OCI-M2 (cell line): ENCODE measurements around the gene IGLL5.

Source experiments
- DNase-seq: peaks from one replicate; lab custom pipeline; 2025; ENCODE audit not compliant: unreplicated experiment; lab: John Stamatoyannopoulos, UW

IGLL5 gene

DNA sequence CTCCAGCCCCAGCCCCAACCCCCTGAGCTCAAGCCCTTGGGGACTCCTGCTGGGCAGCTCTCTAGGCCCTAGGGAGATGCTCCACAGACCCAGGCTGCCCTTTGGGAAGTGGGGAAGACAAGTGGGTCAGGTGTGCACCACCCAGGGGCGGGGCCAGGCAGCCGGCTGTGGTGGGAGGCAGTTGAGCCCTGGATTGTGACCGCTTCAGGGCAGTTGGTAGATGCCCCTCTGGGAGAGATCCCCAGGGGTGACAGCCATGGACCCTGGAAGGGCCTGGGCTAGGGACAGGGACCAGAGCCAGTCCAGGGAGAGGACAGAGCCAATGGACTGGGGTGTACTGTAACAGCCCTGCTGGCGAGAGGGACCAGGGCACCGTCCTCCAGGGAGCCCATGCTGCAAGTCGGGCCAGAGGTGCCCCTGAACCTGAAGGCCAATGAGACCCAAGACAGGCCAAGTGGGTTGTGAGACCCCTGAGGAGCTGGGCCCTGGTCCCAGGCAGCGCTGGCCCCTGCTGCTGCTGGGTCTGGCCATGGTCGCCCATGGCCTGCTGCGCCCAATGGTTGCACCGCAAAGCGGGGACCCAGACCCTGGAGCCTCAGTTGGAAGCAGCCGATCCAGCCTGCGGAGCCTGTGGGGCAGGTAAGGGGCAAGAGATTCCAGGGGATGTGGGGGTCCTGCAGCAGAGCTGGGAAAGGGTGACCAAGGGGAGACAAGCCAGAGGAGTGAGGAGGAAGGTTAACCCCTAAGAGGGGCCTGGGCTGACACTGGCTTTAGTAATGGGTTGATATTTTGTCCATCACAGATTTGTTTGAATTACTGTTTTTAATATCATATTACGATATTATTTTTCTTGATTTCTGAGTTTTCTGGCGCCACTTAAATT lies at the start of gene IGLL5:
Gene IGLL5, plus strand, starts transcription at position 196 of the 883 bp plus-strand sequence. Its CDS starts 238 bp downstream, at position 434.
- no peak for DNase-seq

- no peak for DNase-seq
Observed at GRCh38 chr22:22838148-22838786, 49.3 kb upstream of the IGLL5 start.

DNA sequence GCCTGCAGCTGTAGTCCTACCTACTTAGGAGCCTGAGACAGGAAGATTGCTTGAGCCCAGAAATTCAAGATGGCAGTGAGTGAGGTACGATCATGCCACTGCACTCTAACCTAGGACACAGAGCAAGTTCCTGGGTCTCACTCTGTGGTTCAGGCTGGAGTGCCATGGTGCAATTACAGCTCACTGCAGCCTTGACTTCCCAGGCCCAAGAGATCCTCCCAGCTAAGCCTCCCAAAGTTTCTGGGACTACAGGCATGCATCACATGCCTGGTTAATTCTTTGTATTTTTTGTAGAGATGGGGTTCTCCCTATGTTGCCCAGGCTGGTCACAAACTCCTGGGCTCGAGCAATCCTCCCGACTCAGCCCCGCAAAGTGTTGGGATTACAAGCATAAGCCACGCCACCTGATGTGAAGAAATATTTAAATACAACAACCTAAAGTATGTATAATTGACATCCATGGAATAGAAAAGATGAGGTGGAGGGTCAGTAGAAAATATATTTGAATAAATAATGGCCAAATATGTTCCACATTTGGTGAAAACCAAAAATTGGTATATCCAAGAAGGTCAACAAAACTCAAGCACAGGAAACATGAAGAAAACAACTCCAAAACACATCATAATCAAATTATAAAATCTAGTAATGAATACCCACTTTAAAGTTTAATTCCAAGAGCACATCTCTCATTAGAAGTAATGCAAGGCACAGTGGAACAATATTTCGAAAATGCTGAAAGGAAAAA lies 47.9 kb upstream of the IGLL5 start:
- no peak for DNase-seq

- no peak for DNase-seq
Observed at GRCh38 chr22:22840780-22841179, 46.8 kb upstream of the IGLL5 start.

- no peak for DNase-seq
Observed at GRCh38 chr22:22841598-22841997, 46.0 kb upstream of the IGLL5 start.

DNA sequence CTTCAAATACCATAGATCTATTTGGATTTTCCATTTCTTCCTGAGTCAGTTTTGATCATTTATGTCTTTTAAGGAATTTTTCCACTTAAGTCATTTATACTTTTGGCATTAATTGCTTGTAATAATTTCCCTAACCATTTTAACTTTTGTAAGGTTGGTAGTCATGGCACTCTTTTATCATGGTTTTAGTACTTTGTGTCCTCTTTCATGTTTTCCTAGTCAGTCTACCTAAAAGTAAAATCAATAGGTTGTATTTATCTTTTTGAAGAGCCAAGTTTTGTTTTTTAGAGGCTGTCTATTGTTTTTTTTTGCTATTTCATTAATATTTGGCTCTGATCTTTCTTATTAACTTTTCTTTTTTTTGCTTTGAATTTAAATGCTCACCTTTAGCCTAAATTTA lies 45.5 kb upstream of the IGLL5 start:
- DNase-seq, result no peak

DNA sequence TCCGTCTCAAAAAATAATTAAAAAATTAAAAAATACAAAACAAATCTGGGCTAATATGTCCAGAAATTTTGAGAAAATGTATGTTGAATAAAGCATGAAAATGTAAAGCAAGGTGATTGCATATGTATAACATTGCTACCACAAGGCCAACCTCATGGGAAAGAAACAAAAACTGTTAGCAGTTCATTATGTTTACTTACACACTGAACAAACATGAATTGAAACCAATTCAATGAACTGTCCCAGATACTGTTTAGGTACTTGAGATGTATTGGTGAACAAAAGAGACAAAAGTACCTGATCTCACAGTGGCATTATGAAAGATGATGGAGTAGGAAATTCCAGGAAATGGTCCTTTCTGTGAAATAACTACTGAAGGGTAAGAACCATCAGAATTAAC lies 43.8 kb upstream of the IGLL5 start:
- DNase-seq, result no peak

- no peak for DNase-seq
Observed at GRCh38 chr22:22847241-22847640, 40.4 kb upstream of the IGLL5 start.

DNA sequence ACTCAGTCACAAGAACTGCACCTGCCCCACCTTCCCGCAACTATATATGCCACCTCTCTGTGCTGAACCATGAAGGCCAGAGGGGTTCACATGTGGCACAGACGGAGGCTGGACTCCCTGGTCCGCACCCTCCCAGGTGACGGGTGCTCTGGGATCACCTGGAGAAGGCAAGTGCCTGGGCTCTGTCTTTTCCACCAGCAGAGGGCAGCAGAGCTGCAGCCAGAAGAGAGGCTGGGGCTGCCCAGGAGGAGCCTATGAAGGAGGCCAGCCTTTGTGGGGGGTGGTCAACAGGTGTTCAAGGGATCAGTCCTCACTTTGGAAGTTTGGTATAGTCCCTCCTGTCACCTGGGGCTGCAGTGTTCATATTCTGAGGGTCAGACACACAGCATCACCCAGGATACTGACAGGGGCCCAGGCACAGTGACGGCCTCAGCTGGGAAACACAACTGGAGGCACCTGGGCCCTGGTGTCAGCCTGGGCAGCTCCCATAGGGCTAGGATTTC lies 39.2 kb upstream of the IGLL5 start:
- no peak for DNase-seq

DNA sequence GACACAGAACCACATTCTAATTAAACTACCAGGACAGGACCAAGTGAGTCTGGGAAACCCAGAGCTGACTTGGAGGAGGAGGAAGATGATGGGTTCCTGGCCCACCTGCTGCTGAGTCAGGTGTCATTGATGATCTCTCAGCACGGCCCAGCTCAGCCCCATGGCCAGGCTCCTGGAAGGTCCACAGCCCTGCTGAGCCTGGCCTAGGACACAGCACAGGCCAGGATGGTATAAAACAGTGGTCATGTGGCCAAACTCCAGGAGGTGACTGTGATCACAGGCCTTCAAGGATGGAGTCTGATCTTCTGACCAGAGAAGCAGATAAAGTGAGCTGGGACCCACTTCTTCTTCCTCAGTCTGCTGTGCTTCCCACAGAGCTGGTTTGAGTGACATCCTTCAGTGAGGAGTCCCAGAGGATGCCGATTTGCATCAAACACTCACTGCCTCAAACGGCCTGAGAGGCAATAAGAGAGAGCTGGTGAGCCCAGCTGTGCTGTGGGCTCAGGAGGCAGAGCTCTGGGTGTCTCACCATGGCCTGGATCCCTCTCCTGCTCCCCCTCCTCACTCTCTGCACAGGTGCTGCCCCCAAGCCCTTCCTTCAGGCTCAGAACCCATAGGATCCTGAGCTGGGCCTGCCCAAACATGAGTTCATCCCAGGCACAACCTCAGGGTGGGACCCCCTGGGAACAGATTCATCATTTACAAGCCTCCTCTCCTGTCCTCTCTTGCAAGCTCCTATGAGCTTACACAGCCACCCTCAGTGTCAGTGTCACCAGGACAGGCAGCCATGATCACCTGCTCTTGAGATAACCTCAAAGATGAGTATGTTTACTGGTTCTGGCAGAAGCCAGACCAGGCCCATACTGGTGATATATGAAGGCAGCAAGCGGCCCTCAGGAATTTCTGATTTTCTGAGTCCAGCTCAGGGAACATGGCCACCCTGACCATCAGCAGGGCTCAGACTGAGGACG lies 37.7 kb upstream of the IGLL5 start:
- DNase-seq, result no peak

- no peak for DNase-seq
Observed at GRCh38 chr22:22851969-22852368, 35.6 kb upstream of the IGLL5 start.

DNA sequence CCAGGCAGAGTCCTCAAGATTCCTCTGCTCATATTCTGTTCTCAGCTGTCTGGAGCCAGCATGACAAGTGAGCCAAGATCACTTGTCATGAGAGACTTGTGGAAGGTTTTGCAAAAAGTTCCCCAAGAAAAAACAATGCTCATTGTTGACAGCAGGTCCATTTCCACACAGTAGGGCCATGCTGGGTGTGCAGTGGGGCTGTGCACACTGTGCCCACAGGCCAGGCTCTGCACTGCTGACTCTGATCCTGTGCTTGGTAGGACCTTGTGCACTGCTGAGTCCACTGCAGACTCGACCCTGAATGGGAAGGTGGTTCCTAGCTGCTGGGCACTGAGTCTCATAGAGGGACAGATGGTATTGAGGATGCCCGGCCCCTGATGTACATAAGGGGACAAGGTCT lies 33.9 kb upstream of the IGLL5 start:
- no peak for DNase-seq

- DNase-seq, result no peak
Observed at GRCh38 chr22:22854466-22854865, 33.1 kb upstream of the IGLL5 start.

DNA sequence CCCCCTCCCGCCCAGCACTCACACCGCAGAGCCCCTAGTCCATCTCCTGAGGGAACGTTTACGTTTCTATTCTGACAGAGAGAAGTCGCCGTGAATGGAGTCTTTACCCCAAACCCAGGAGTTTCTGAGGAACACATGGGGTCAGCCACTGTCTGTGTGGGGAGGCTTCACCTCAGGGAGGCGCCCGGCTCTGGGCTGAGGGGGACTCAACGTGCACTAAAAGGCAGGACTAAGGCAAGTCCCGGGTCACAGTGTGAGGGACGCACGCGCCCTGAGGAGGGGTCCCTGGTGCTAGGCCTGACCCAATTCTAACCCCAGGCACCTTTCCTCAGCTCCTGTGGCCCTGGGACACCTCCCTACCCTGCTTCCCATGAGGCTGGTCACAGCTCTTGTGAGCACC lies 32.5 kb upstream of the IGLL5 start:
- no peak for DNase-seq

DNA sequence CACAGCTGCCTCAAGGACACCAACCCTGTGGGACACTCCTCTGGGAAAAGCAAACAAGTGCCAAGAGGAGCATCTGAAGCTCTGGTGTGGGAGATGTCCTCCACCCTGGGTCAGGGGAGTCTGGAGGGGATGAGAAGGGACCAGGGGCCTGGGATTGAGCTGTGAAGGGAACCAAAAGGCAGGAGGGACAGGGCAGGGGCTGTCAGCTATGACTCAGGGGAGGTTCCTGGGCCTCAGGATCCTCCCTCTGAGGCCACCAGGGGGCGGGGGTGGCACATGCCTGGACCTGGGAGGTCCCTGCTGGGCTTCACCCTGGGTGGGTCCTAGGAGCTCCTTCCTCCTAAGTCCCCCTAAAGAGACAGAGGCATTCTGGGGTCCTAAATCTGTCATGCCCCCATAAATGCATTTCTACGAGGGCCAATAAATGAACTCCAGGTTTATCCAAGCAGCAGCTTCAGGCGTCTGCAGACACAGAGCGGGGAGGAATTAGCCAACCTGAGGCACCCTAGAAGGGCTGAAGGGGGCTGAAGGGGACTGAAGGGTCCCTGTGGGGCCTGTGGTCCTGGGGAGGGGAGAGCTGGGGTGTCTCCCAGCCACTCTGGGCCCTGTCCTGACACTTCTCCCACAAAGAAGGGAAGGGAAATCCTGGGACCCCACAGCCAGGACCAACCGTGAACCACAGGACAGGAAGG lies 31.9 kb upstream of the IGLL5 start:
- DNase-seq, result no peak

DNA sequence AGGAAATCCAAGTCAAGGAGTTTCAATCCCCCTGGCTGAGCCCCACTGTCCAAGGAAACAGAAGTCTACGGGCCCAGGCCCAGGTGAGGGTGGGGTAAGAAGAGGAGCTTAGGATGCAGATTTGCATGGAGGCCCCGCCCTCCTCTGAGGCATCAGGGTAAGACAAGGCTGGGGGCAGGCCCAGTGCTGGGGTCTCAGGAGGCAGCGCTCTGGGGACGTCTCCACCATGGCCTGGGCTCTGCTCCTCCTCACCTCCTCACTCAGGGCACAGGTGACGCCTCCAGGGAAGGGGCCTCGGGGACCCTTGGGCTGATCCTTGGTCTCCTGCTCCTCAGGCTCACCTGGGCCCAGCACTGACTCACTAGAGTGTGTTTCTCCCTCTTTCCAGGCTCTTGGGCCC lies 31.3 kb upstream of the IGLL5 start:
- no peak for DNase-seq

- DNase-seq, result no peak
Observed at GRCh38 chr22:22856885-22857606, 30.6 kb upstream of the IGLL5 start.

DNA sequence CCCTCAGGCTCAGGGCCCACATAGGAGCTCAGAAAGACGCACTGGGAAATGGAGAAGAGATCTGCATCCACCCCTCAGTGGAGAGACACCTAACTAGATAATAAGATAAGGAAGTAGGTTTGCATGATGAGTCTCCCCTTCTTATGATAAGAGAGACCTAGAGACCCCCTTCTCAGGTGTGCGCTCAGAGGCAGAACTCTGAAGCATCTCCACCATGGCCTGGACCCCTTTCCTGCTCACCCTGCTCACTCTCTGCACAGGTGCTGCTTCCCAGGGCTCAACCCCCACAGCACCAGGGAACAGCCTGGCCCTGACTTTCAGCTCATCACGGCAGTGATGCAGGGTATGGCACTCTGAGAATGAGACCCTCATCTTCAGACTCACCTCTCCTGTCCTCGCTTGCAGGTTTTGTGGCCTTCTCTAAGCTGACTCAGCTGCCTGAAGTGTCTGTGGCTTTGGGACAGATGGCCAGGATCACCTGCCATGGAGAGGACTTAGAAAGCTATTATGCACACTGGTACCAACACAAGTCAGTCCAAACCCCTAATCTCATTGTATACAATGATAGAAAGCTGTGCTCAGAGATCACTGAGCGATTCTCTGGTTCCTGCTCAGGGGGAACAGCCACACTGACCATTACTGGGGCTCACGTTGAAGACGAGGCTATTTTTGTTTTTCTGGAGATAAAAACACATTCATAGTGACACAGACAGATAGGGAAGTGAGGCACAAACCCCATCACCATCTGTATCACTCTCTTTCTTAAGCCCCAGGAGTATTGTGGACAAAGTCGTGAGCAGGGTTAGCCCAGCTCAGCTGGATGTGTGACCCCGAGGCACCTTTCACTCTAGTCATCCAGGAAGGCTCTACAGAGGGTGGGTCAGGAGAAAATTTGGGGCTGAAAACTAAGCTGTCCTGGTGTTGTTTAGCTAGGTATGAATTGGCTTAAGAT lies 29.7 kb upstream of the IGLL5 start:
- DNase-seq, result no peak
